PC-9 (cell line): ENCODE results near the gene CAMKV. TPM values are rescaled to one million over a fixed set of nuclear protein-coding genes. Genes with fewer than 3 reads are reported as not detected.
A peak's percentile ranks its signal among the peaks of the same experiment; 100 is the strongest.

Source experiments
- BruUV-seq: library from RNA; stranded (reverse); fragments of 400-500 nt; replicated peaks from 2 replicates; lab custom pipeline; 2021; lab: Mats Ljungman, UMichigan
- CTCF ChIA-PET: fragments of 300-600 bp; sonication (Branson Sonifier 250); formaldehyde crosslinking; loops from one replicate; lab custom pipeline; 2022; ENCODE audit warnings: antibody characterized with exemption; lab: Charles Lee
- POLR2A ChIA-PET: fragments of 300-600 bp; sonication (Branson Sonifier 250); formaldehyde crosslinking; loops from one replicate; lab custom pipeline; 2022; ENCODE audit warnings: antibody characterized with exemption; ENCODE audit not compliant: unreplicated experiment; lab: Charles Lee
- DNase-seq, 2 experiments: peaks; one replicate each; pipeline versions ENCODE4 v3.0.0 to v3.0.0-alpha.2; 2015 to 2022; ENCODE audit warnings: mixed read lengths in 1 of 2
- H2AFZ ChIP-seq: fragments of 200-600 bp; sonication (generic); 2 replicates; pipeline ENCODE4 v1.8.1; 2017; ENCODE audit warnings: antibody characterized with exemption
- H3F3A ChIP-seq: fragments of 200-600 bp; sonication (generic); 2 replicates; pipeline ENCODE4 v1.8.1; 2017; ENCODE audit warnings: antibody characterized with exemption, mild to moderate bottlenecking, low read depth; ENCODE audit not compliant: insufficient read depth
- H3K27ac ChIP-seq: fragments of 200-600 bp; sonication (generic); 2 replicates; pipeline ENCODE4 v1.6.1; 2016; ENCODE audit warnings: mixed run types
- H3K27me3 ChIP-seq: fragments of 200-600 bp; sonication (generic); 2 replicates; pipeline ENCODE4 v1.6.1; 2016; ENCODE audit warnings: low read depth, mixed run types; ENCODE audit not compliant: insufficient read depth
- H3K36me3 ChIP-seq: fragments of 200-600 bp; sonication (generic); 2 replicates; pipeline ENCODE4 v1.6.1; 2016; ENCODE audit warnings: low read depth, mixed run types
- H3K4me1 ChIP-seq: fragments of 200-600 bp; sonication (generic); replicated peaks from 2 replicates; pipeline ENCODE4 v1.6.1; 2016; ENCODE audit warnings: mixed run types; ENCODE audit not compliant: insufficient read depth
- H3K4me2 ChIP-seq: fragments of 200-600 bp; sonication (generic); 2 replicates; pipeline ENCODE4 v1.6.1; 2017; ENCODE audit warnings: mixed run types
- H3K4me3 ChIP-seq: fragments of 200-600 bp; sonication (generic); 2 replicates; pipeline ENCODE4 v1.6.1; 2016; ENCODE audit warnings: mixed run types
- H3K79me2 ChIP-seq: fragments of 200-600 bp; sonication (generic); 2 replicates; pipeline ENCODE4 v1.6.1; 2017; ENCODE audit warnings: low read depth, mixed run types
- H3K9me2 ChIP-seq: fragments of 200-600 bp; sonication (generic); 2 replicates; pipeline ENCODE4 v1.8.1; 2017; ENCODE audit warnings: mild to moderate bottlenecking; ENCODE audit not compliant: insufficient read depth
- H3K9me3 ChIP-seq: fragments of 200-600 bp; sonication (generic); 2 replicates; pipeline ENCODE4 v1.8.1; 2016; ENCODE audit warnings: low read depth; ENCODE audit not compliant: insufficient read depth
- H4K20me1 ChIP-seq: fragments of 200-600 bp; sonication (generic); 2 replicates; pipeline ENCODE4 v1.8.1; 2017; ENCODE audit not compliant: insufficient read depth
- CTCF ChIP-seq: fragments of 200-600 bp; sonication (generic); conservative IDR thresholded peaks from 2 replicates; pipeline ENCODE4 v1.6.1; 2017; ENCODE audit warnings: mixed run types, antibody characterized with exemption, mild to moderate bottlenecking, moderate library complexity
- EZH2 ChIP-seq: fragments of 200-600 bp; sonication (generic); IDR thresholded peaks from 2 replicates; pipeline ENCODE4 v1.8.0; 2017; ENCODE audit warnings: antibody characterized with exemption, low read depth
- intact Hi-C: fragments of 100-400 bp; cut with micrococcal nuclease; formaldehyde crosslinking; loops from one replicate; pipeline ENCODE4 v1.10.0; 2022; ENCODE audit not compliant: unreplicated experiment
- total RNA-seq: library from RNA; stranded (reverse); gene quantifications from 2 replicates; pipeline ENCODE4 v1.2.3, GENCODE V29; 2021

CAMKV gene
- total RNA-seq, 1 experiment from 2014 or later, result not detected

GRCh38 chr3:49840388-49840787, 29.3 kb downstream of the CAMKV start:
- ChIA-PET CTCF (interaction anchor here (1.0 kb wide), 1 partner anchor 37 kb away, joined by 3 read pairs; no protein-coding TSS in a partner anchor), POLR2A (no interaction called here)
- Histone ChIP-seq H3K4me3 (no peak overlapping the region), H3K9me3 (no peaks in the 10 kb centered on the region), H3K4me2 (no peak overlapping the region), H3K4me1 (no peaks in the 10 kb centered on the region), H3K27me3 (no peaks in the 10 kb centered on the region), H3F3A (no peaks in the 10 kb centered on the region), H3K27ac (no peak overlapping the region), H3K9me2 (no peaks in the 10 kb centered on the region), H2AFZ (no peak overlapping the region), H3K36me3 (0 out of 2 replicates have a peak, but pooled peaks cover 3% of the 10 kb centered on the region), H4K20me1 (no peaks in the 10 kb centered on the region), H3K79me2 (no peaks in the 10 kb centered on the region)
- intact Hi-C loops, result no loop called here
- DNase-seq, result no peak
- BruUV-seq, result no TSS peak
- TF ChIP-seq EZH2, result no peak
- no peak for TF ChIP-seq CTCF

- BruUV-seq, result no TSS peak
- H4K20me1 ChIP-seq, result no peaks in the 10 kb centered on the region
- no peaks in the 10 kb centered on the region for H3K9me2 ChIP-seq
- no peak overlapping the region for H3K4me2 ChIP-seq
- no peaks in the 10 kb centered on the region for H3F3A ChIP-seq
- intact Hi-C loops, result loop anchor here (1.0 kb wide), 5 partner anchors 37 to 385 kb away; no protein-coding TSS in a partner anchor
- H2AFZ ChIP-seq, result no peak overlapping the region
- no peaks in the 10 kb centered on the region for H3K27me3 ChIP-seq
- H3K9me3 ChIP-seq, result no peaks in the 10 kb centered on the region
- H3K4me3 ChIP-seq, result no peak overlapping the region
- no peak overlapping the region for H3K27ac ChIP-seq
- CTCF ChIA-PET, result interaction anchor here (0.6 to 1.8 kb wide), 6 partner anchors 34 to 387 kb away, joined by 3 to 10 read pairs (median 5); partner anchors contain the start of gene INKA1
- no peaks in the 10 kb centered on the region for H3K4me1 ChIP-seq
- DNase-seq, result peak in 1 of 2 experiments; percentile 59
- TF ChIP-seq CTCF (peak; percentile 80), EZH2 (no peak)
- H3K79me2 ChIP-seq, result no peaks in the 10 kb centered on the region
- POLR2A ChIA-PET, result no interaction called here
- H3K36me3 ChIP-seq, result 0 out of 2 replicates have a peak, but pooled peaks cover 3% of the 10 kb centered on the region
Observed at GRCh38 chr3:49839193-49839809, 30.4 kb downstream of the CAMKV start.

GRCh38 chr3:49831341-49831740, 38.4 kb downstream of the CAMKV start:
- H3K79me2 ChIP-seq, result no peaks in the 10 kb centered on the region
- no peak overlapping the region for H3K4me3 ChIP-seq
- H3F3A ChIP-seq, result no peaks in the 10 kb centered on the region
- H3K27ac ChIP-seq, result no peak overlapping the region
- no peaks in the 10 kb centered on the region for H3K9me3 ChIP-seq
- H3K9me2 ChIP-seq, result no peaks in the 10 kb centered on the region
- no peak overlapping the region for H3K4me2 ChIP-seq
- ChIA-PET CTCF (no interaction called here), POLR2A (no interaction called here)
- BruUV-seq, result no TSS peak
- H3K36me3 ChIP-seq, result no peaks in the 10 kb centered on the region
- TF ChIP-seq EZH2, result no peak
- no peak for TF ChIP-seq CTCF
- H3K4me1 ChIP-seq, result no peaks in the 10 kb centered on the region
- no peaks in the 10 kb centered on the region for H3K27me3 ChIP-seq
- H2AFZ ChIP-seq, result no peak overlapping the region
- intact Hi-C loops, result no loop called here
- no peak for DNase-seq
- H4K20me1 ChIP-seq, result no peaks in the 10 kb centered on the region
